NB4 (cell line): ENCODE results near the gene P2RX3.

ENCODE experiments used
- DNase-seq: peaks from one replicate; pipeline ENCODE4 v3.0.0; 2010; ENCODE audit warnings: low read depth
- H3K4me3 ChIP-seq: one replicate; pipeline ENCODE4 v1.5.1; 2011; ENCODE audit warnings: mild to moderate bottlenecking, low read depth, low read length, moderate library complexity
- CTCF ChIP-seq: IDR thresholded peaks from one replicate; pipeline ENCODE4 v1.5.1; 2012; ENCODE audit warnings: low read depth, low read length
- MAX ChIP-seq: IDR thresholded peaks from 2 replicates; pipeline ENCODE4 v1.6.1; 2011; ENCODE audit warnings: low read depth, low read length
- MYC ChIP-seq: IDR thresholded peaks from 2 replicates; pipeline ENCODE4 v1.6.1; 2011; ENCODE audit warnings: low read depth, low read length
- POLR2A ChIP-seq: IDR thresholded peaks from 2 replicates; pipeline ENCODE4 v1.6.1; 2011; ENCODE audit warnings: mild to moderate bottlenecking; ENCODE audit not compliant: insufficient read length; ENCODE audit errors: extremely low read depth

Gene P2RX3

GRCh38 chr11:57303990-57304579 lies 34.1 kb upstream of the P2RX3 start:
- DNase-seq, result no peak
- no peak overlapping the region for H3K4me3 ChIP-seq
- TF ChIP-seq MYC (no peak), MAX (no peak), CTCF (no peak), POLR2A (no peak)

- DNase-seq, result no peak
- TF ChIP-seq POLR2A (no peak), CTCF (no peak), MYC (no peak), MAX (no peak)
- no peak overlapping the region for H3K4me3 ChIP-seq
These were observed 32.6 kb upstream of the P2RX3 start for GRCh38 chr11:57305523-57305922.

- no peak for DNase-seq
- TF ChIP-seq MAX (no peak), POLR2A (no peak), CTCF (no peak), MYC (no peak)
- H3K4me3 ChIP-seq, result no peak overlapping the region
These were observed 31.8 kb upstream of the P2RX3 start for GRCh38 chr11:57306161-57306876.

GRCh38 chr11:57306940-57307565 lies 31.1 kb upstream of the P2RX3 start:
- H3K4me3 ChIP-seq, result no peak overlapping the region
- DNase-seq, result no peak
- TF ChIP-seq MYC (no peak), POLR2A (no peak), MAX (no peak), CTCF (no peak)

GRCh38 chr11:57307666-57308270 lies 30.4 kb upstream of the P2RX3 start:
- DNase-seq, result no peak
- TF ChIP-seq MYC, result no peak
- TF ChIP-seq MAX, result no peak
- TF ChIP-seq CTCF, result no peak
- TF ChIP-seq POLR2A, result no peak
- H3K4me3 ChIP-seq, result no peak overlapping the region
